ENCODE measurements around the gene WDR6. TPM values are rescaled to one million over a fixed set of nuclear protein-coding genes. Genes with fewer than 3 reads are reported as not detected.

WDR6 gene
- total RNA-seq, 4 donors from 2014 or later: 77.2 to 101 (median 89.0) TPM

- no peak for DNase-seq (ENCODE audit: extremely low spot score)
- 86% methylated on average over 6 of the region's 6 CpGs for WGBS
- TF ChIP-seq POLR2A (IDR thresholded peaks at IDR 0.05; ENCODE audit: low read depth): no peak
- TF ChIP-seq EP300 (IDR thresholded peaks at IDR 0.05): no peak
- TF ChIP-seq POLR2AphosphoS5 (IDR thresholded peaks at IDR 0.05): no peak
- Histone ChIP-seq H3K9me3 (no peaks in the 10 kb centered on the region), H3K36me3 (peaks cover 26 to 81% (median 72%) of the 10 kb centered on the region in 4 donors), H3K4me1 (peaks cover 13 to 38% (median 26%) of the 10 kb centered on the region in 4 donors), H3K4me3 (no peak overlapping the region), H3K27ac (replicated peaks in 1 of 4) (peak overlapping the region; percentile 93 to 98 (median 94)), H3K27me3 (no peaks in the 10 kb centered on the region)
- intact Hi-C loops (cut with DNase I): loop anchor here (5.0 kb wide), 1 partner anchor 62 kb away; the partner anchor contains the start of gene QRICH1
Observed at GRCh38 chr3:49030321-49030720, 23.1 kb downstream of the WDR6 start.

- intact Hi-C loops (cut with DNase I): loop anchor here (5.0 kb wide), 1 partner anchor 60 kb away; the partner anchor contains the start of gene QRICH1
- 87% methylated on average over 5 of the region's 6 CpGs for WGBS
- Histone ChIP-seq H3K9me3 (no peaks in the 10 kb centered on the region), H3K36me3 (peaks cover 32 to 81% (median 75%) of the 10 kb centered on the region in 4 donors), H3K27me3 (no peaks in the 10 kb centered on the region), H3K27ac (replicated peaks in 1 of 4) (no peak overlapping the region), H3K4me3 (no peak overlapping the region), H3K4me1 (peaks cover 12 to 25% (median 14%) of the 10 kb centered on the region in 4 donors)
- no peak for DNase-seq (ENCODE audit: extremely low spot score)
- no peak for TF ChIP-seq POLR2A (IDR thresholded peaks at IDR 0.05; ENCODE audit: low read depth)
- no peak for TF ChIP-seq CTCF (IDR thresholded peaks at IDR 0.05)
- no peak for TF ChIP-seq EP300 (IDR thresholded peaks at IDR 0.05)
- no peak for TF ChIP-seq POLR2AphosphoS5 (IDR thresholded peaks at IDR 0.05)
Observed at GRCh38 chr3:49032646-49033304, 25.6 kb downstream of the WDR6 start.

- no peaks in the 10 kb centered on the region for H3K9me3 ChIP-seq
- peaks cover 0 to 8% (median under 1%) of the 10 kb centered on the region in 4 donors for H3K4me1 ChIP-seq
- intact Hi-C loops (cut with DNase I): loop anchor here (5.0 kb wide), 1 partner anchor 58 kb away; the partner anchor contains the start of gene QRICH1
- WGBS: 97% methylated on average over 2 of the region's 2 CpGs
- H3K36me3 ChIP-seq: peaks cover 32 to 100% (median 86%) of the 10 kb centered on the region in 4 donors
- DNase-seq (ENCODE audit: extremely low spot score): no peak
- no peak overlapping the region for H3K27ac ChIP-seq (replicated peaks in 1 of 4)
- TF ChIP-seq EP300 (IDR thresholded peaks at IDR 0.05) (no peak), POLR2AphosphoS5 (IDR thresholded peaks at IDR 0.05) (no peak), POLR2A (IDR thresholded peaks at IDR 0.05; ENCODE audit: low read depth) (no peak), CTCF (IDR thresholded peaks at IDR 0.05) (no peak)
- no peaks in the 10 kb centered on the region for H3K27me3 ChIP-seq
- H3K4me3 ChIP-seq: no peak overlapping the region
Observed at GRCh38 chr3:49034650-49035049, 27.5 kb downstream of the WDR6 start.

- H3K27ac ChIP-seq (replicated peaks in 1 of 4): no peak overlapping the region
- TF ChIP-seq CTCF (IDR thresholded peaks at IDR 0.05) (no peak), POLR2AphosphoS5 (IDR thresholded peaks at IDR 0.05) (no peak), EP300 (IDR thresholded peaks at IDR 0.05) (no peak), POLR2A (IDR thresholded peaks at IDR 0.05; ENCODE audit: low read depth) (no peak)
- WGBS: 93% methylated on average over 3 of the region's 3 CpGs
- no peaks in the 10 kb centered on the region for H3K27me3 ChIP-seq
- intact Hi-C loops (cut with DNase I): no loop called here
- no peak overlapping the region for H3K4me3 ChIP-seq
- H3K36me3 ChIP-seq: peaks cover 32 to 100% (median 86%) of the 10 kb centered on the region in 4 donors
- no peak for DNase-seq (ENCODE audit: extremely low spot score)
- H3K4me1 ChIP-seq: peaks cover 0 to 6% (median 3%) of the 10 kb centered on the region in 4 donors
- no peaks in the 10 kb centered on the region for H3K9me3 ChIP-seq
Observed at GRCh38 chr3:49035281-49035680, 28.1 kb downstream of the WDR6 start.

- Histone ChIP-seq H3K4me1 (peaks cover 0 to 9% (median 7%) of the 10 kb centered on the region in 4 donors), H3K27ac (replicated peaks in 1 of 4) (no peak overlapping the region), H3K27me3 (no peaks in the 10 kb centered on the region), H3K4me3 (no peak overlapping the region), H3K36me3 (peaks cover 26 to 81% (median 69%) of the 10 kb centered on the region in 4 donors), H3K9me3 (no peaks in the 10 kb centered on the region)
- 85% methylated on average over 1 of the region's 1 CpG for WGBS
- intact Hi-C loops (cut with DNase I): no loop called here
- DNase-seq (ENCODE audit: extremely low spot score): no peak
- TF ChIP-seq EP300 (IDR thresholded peaks at IDR 0.05) (no peak), CTCF (IDR thresholded peaks at IDR 0.05) (no peak), POLR2AphosphoS5 (IDR thresholded peaks at IDR 0.05) (no peak), POLR2A (IDR thresholded peaks at IDR 0.05; ENCODE audit: low read depth) (no peak)
Observed at GRCh38 chr3:49053543-49053942, 46.4 kb downstream of the WDR6 start.
